ENCODE data around the gene SPAG9.

The SPAG9 gene

GRCh38 chr17:50995668-50996067 is 125.0 kb downstream of the SPAG9 start:
- DNase-seq = no peak
- Histone ChIP-seq H3K18ac (ENCODE audit: low read depth in 1 of 2, low read length in 2 of 2) (no peak overlapping the region), H2AFZ (ENCODE audit: low read depth, low read length) (no peak overlapping the region), H3K27ac (ENCODE audit: low read length, poor library complexity, severe bottlenecking) (no peak overlapping the region), H4K91ac (ENCODE audit: low read length) (no peak overlapping the region), H3K4me2 (ENCODE audit: low read length, poor library complexity, severe bottlenecking) (no peak overlapping the region), H3K9me3 (ENCODE audit: control insufficient read depth, low read length) (no peaks in the 10 kb centered on the region), H4K8ac (ENCODE audit: low read length) (no peak overlapping the region), H3K9ac (ENCODE audit: low read length) (peak overlapping the region; percentile 16), H3K14ac (ENCODE audit: low read length in 2 of 2) (no peak overlapping the region), H3K4me1 (ENCODE audit: control insufficient read depth, insufficient read depth, low read depth, low read length) (no peaks in the 10 kb centered on the region), H3K4me3 (ENCODE audit: insufficient read depth in 1 of 2, low read depth in 1 of 2, low read length in 2 of 2) (no peak overlapping the region), H3K36me3 (ENCODE audit: control insufficient read depth in 1 of 2, insufficient read depth in 2 of 2, low read depth in 1 of 2, low read length in 2 of 2) (peaks cover 36 to 94% of the 10 kb centered on the region in 2 experiments), H2BK5ac (ENCODE audit: low read depth, low read length, poor library complexity, severe bottlenecking) (no peak overlapping the region), H3K27me3 (ENCODE audit: control insufficient read depth in 1 of 2, insufficient read depth in 1 of 2, low read length in 2 of 2) (no peaks in the 10 kb centered on the region), H2BK15ac (ENCODE audit: low read depth, poor library complexity, severe bottlenecking) (no peak overlapping the region), H3K23ac (ENCODE audit: low read length in 2 of 2) (no peak overlapping the region), H3K79me1 (replicated peaks; ENCODE audit: low read length, poor library complexity, severe bottlenecking) (peaks cover 7% of the 10 kb centered on the region), H2BK12ac (ENCODE audit: low read length in 2 of 2) (no peak overlapping the region), H3K4ac (ENCODE audit: low read depth in 1 of 2, low read length in 2 of 2) (no peak overlapping the region), H2AK5ac (ENCODE audit: low read length, severe bottlenecking) (no peak overlapping the region), H2BK120ac (ENCODE audit: low read depth, low read length) (no peak overlapping the region)
- WGBS = 100% methylated on average over 2 of the region's 2 CpGs

- H2BK12ac ChIP-seq (ENCODE audit: low read length in 2 of 2) = no peak overlapping the region
- no peaks in the 10 kb centered on the region for H3K27me3 ChIP-seq (ENCODE audit: control insufficient read depth in 1 of 2, insufficient read depth in 1 of 2, low read length in 2 of 2)
- peaks cover under 1% of the 10 kb centered on the region for H3K4me1 ChIP-seq (ENCODE audit: control insufficient read depth, insufficient read depth, low read depth, low read length)
- no peak overlapping the region for H2BK5ac ChIP-seq (ENCODE audit: low read depth, low read length, poor library complexity, severe bottlenecking)
- H2BK15ac ChIP-seq (ENCODE audit: low read depth, poor library complexity, severe bottlenecking) = no peak overlapping the region
- peaks cover 40 to 96% of the 10 kb centered on the region in 2 experiments for H3K36me3 ChIP-seq (ENCODE audit: control insufficient read depth in 1 of 2, insufficient read depth in 2 of 2, low read depth in 1 of 2, low read length in 2 of 2)
- no peak overlapping the region for H3K4me2 ChIP-seq (ENCODE audit: low read length, poor library complexity, severe bottlenecking)
- no peak overlapping the region for H3K4me3 ChIP-seq (ENCODE audit: insufficient read depth in 1 of 2, low read depth in 1 of 2, low read length in 2 of 2)
- H3K14ac ChIP-seq (ENCODE audit: low read length in 2 of 2) = no peak overlapping the region
- H3K4ac ChIP-seq (ENCODE audit: low read depth in 1 of 2, low read length in 2 of 2) = no peak overlapping the region
- no peak overlapping the region for H4K91ac ChIP-seq (ENCODE audit: low read length)
- no peak overlapping the region for H3K9ac ChIP-seq (ENCODE audit: low read length)
- H3K18ac ChIP-seq (ENCODE audit: low read depth in 1 of 2, low read length in 2 of 2) = no peak overlapping the region
- H3K23ac ChIP-seq (ENCODE audit: low read length in 2 of 2) = no peak overlapping the region
- no peak overlapping the region for H4K8ac ChIP-seq (ENCODE audit: low read length)
- peaks cover 10% of the 10 kb centered on the region for H3K79me1 ChIP-seq (replicated peaks; ENCODE audit: low read length, poor library complexity, severe bottlenecking)
- no peak overlapping the region for H2BK120ac ChIP-seq (ENCODE audit: low read depth, low read length)
- no peak overlapping the region for H3K27ac ChIP-seq (ENCODE audit: low read length, poor library complexity, severe bottlenecking)
- no peak for DNase-seq
- H3K9me3 ChIP-seq (ENCODE audit: control insufficient read depth, low read length) = no peaks in the 10 kb centered on the region
- no peak overlapping the region for H2AFZ ChIP-seq (ENCODE audit: low read depth, low read length)
- H2AK5ac ChIP-seq (ENCODE audit: low read length, severe bottlenecking) = no peak overlapping the region
- WGBS = 93% methylated on average over 1 of the region's 2 CpGs
Measured at GRCh38 chr17:50993544-50993943, 127.1 kb downstream of the SPAG9 start.

GRCh38 chr17:50989149-50989548 is 131.5 kb downstream of the SPAG9 start:
- Histone ChIP-seq H3K4me3 (ENCODE audit: insufficient read depth in 1 of 2, low read depth in 1 of 2, low read length in 2 of 2) (no peak overlapping the region), H2AFZ (ENCODE audit: low read depth, low read length) (no peak overlapping the region), H2BK5ac (ENCODE audit: low read depth, low read length, poor library complexity, severe bottlenecking) (no peak overlapping the region), H3K18ac (ENCODE audit: low read depth in 1 of 2, low read length in 2 of 2) (no peak overlapping the region), H3K4me1 (ENCODE audit: control insufficient read depth, insufficient read depth, low read depth, low read length) (peaks cover 4% of the 10 kb centered on the region), H3K27me3 (ENCODE audit: control insufficient read depth in 1 of 2, insufficient read depth in 1 of 2, low read length in 2 of 2) (no peaks in the 10 kb centered on the region), H3K4me2 (ENCODE audit: low read length, poor library complexity, severe bottlenecking) (no peak overlapping the region), H3K14ac (ENCODE audit: low read length in 2 of 2) (no peak overlapping the region), H3K23ac (ENCODE audit: low read length in 2 of 2) (no peak overlapping the region), H4K91ac (ENCODE audit: low read length) (no peak overlapping the region), H3K9ac (ENCODE audit: low read length) (no peak overlapping the region), H3K36me3 (ENCODE audit: control insufficient read depth in 1 of 2, insufficient read depth in 2 of 2, low read depth in 1 of 2, low read length in 2 of 2) (peaks cover 26 to 85% of the 10 kb centered on the region in 2 experiments), H4K8ac (ENCODE audit: low read length) (no peak overlapping the region), H2AK5ac (ENCODE audit: low read length, severe bottlenecking) (no peak overlapping the region), H3K9me3 (ENCODE audit: control insufficient read depth, low read length) (no peaks in the 10 kb centered on the region), H3K79me1 (replicated peaks; ENCODE audit: low read length, poor library complexity, severe bottlenecking) (peaks cover 6% of the 10 kb centered on the region), H3K4ac (ENCODE audit: low read depth in 1 of 2, low read length in 2 of 2) (no peak overlapping the region), H2BK12ac (ENCODE audit: low read length in 2 of 2) (no peak overlapping the region), H3K27ac (ENCODE audit: low read length, poor library complexity, severe bottlenecking) (no peak overlapping the region), H2BK120ac (ENCODE audit: low read depth, low read length) (no peak overlapping the region), H2BK15ac (ENCODE audit: low read depth, poor library complexity, severe bottlenecking) (no peak overlapping the region)
- 83% methylated on average over 1 of the region's 3 CpGs for WGBS
- no peak for DNase-seq

GRCh38 chr17:50988427-50988826 is 132.2 kb downstream of the SPAG9 start:
- H3K4ac ChIP-seq (ENCODE audit: low read depth in 1 of 2, low read length in 2 of 2) = no peak overlapping the region
- 98% methylated on average over 5 of the region's 5 CpGs for WGBS

More at GRCh38 chr17:50988427-50988826, 132.2 kb downstream of the SPAG9 start:
- Histone ChIP-seq H3K23ac (ENCODE audit: low read length in 2 of 2) (no peak overlapping the region), H3K79me1 (replicated peaks; ENCODE audit: low read length, poor library complexity, severe bottlenecking) (peaks cover 4% of the 10 kb centered on the region), H3K27me3 (ENCODE audit: control insufficient read depth in 1 of 2, insufficient read depth in 1 of 2, low read length in 2 of 2) (no peaks in the 10 kb centered on the region), H3K4me3 (ENCODE audit: insufficient read depth in 1 of 2, low read depth in 1 of 2, low read length in 2 of 2) (no peak overlapping the region), H3K9ac (ENCODE audit: low read length) (no peak overlapping the region), H4K8ac (ENCODE audit: low read length) (no peak overlapping the region), H2AK5ac (ENCODE audit: low read length, severe bottlenecking) (peak overlapping the region; percentile 76), H2AFZ (ENCODE audit: low read depth, low read length) (no peak overlapping the region), H3K9me3 (ENCODE audit: control insufficient read depth, low read length) (no peaks in the 10 kb centered on the region), H2BK15ac (ENCODE audit: low read depth, poor library complexity, severe bottlenecking) (no peak overlapping the region), H2BK120ac (ENCODE audit: low read depth, low read length) (no peak overlapping the region), H3K4me1 (ENCODE audit: control insufficient read depth, insufficient read depth, low read depth, low read length) (peaks cover 4% of the 10 kb centered on the region), H2BK12ac (ENCODE audit: low read length in 2 of 2) (no peak overlapping the region), H4K91ac (ENCODE audit: low read length) (no peak overlapping the region), H3K18ac (ENCODE audit: low read depth in 1 of 2, low read length in 2 of 2) (no peak overlapping the region), H3K36me3 (ENCODE audit: control insufficient read depth in 1 of 2, insufficient read depth in 2 of 2, low read depth in 1 of 2, low read length in 2 of 2) (peaks cover 23 to 85% of the 10 kb centered on the region in 2 experiments), H3K4me2 (ENCODE audit: low read length, poor library complexity, severe bottlenecking) (no peak overlapping the region), H3K27ac (ENCODE audit: low read length, poor library complexity, severe bottlenecking) (peak overlapping the region; percentile 93), H2BK5ac (ENCODE audit: low read depth, low read length, poor library complexity, severe bottlenecking) (peak overlapping the region; percentile 68), H3K14ac (ENCODE audit: low read length in 2 of 2) (no peak overlapping the region)
- DNase-seq = no peak
